Inferior parietal cortex (tissue), 1 donor: ENCODE data around the gene PTPRJ.
"Not testable (repeated sequence)": the region's sequence is repeated elsewhere in the genome, so short reads cannot be mapped to it uniquely, and the experiment has no call there.

Experiments used
- DNase-seq: peaks from one replicate; pipeline ENCODE4 v3.0.0-alpha.2; 2016; ENCODE audit errors: extremely low spot score

The PTPRJ gene

GRCh38 chr11:48017831-48018527, 37.6 kb downstream of the PTPRJ start:
- DNase-seq: no peak

- no peak for DNase-seq
These were observed 38.3 kb downstream of the PTPRJ start for GRCh38 chr11:48018528-48019216.

- DNase-seq: no peak
These were observed 38.8 kb downstream of the PTPRJ start for GRCh38 chr11:48019217-48019584.

GRCh38 chr11:48019595-48019994, 39.2 kb downstream of the PTPRJ start:
- DNase-seq: no peak

DNA sequence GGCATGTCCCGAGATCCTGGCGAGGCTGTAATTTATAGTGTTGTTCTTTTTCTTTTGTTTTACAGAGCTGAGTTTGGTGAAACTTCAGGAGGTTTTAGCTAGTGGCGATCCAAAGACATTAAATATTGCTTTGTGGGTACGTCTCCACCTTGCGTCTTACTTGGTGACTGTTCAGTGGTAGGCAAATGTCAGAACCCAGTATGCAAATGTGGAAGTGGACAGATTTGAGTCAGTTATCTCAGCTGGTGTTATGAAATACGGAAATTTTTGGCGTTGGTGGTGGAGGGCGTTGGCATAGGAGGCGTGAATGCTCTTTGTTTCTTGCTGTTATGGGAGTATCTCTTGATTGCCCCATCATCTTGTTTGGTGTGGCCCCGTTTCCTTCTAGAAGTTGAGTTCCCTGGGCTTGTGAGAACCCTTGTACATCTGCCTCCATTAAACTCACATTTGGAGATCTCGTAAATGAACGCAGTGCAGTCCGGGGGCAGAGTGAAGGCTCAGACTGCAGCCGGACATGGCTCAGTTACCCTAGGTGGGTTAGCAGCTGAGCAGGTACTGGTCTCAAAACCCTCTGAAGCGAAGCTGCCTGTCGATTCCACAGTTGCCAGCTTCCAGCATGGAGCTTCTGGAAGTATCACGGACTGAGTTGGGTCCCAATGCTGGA, 39.9 kb downstream of the PTPRJ start:
- DNase-seq: no peak

- DNase-seq: not testable (repeated sequence)
These were observed 41.0 kb downstream of the PTPRJ start for GRCh38 chr11:48021201-48021820.

GRCh38 chr11:48022445-48022844, 42.1 kb downstream of the PTPRJ start:
- no peak for DNase-seq

DNA sequence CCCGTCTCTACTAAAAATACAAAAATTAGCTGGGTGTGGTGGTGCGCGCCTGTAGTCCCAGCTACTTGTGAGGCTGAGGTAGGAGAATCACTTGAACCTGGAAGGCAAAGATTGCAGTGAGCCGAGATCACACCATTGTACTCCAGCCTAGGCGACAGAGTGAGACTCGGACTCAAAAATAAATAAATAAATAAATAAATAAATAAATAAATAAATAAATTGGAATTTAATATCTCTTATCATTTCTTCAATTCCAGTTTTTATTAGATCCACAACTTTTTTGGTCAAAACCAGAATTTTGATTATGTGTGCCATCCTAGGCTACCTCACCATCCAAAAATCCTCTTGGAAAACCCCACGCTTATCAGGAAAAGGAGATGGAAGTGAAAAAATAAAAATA, 43.2 kb downstream of the PTPRJ start:
- DNase-seq: not testable (repeated sequence)

GRCh38 chr11:48024635-48025071, 44.3 kb downstream of the PTPRJ start:
- no peak for DNase-seq

DNA sequence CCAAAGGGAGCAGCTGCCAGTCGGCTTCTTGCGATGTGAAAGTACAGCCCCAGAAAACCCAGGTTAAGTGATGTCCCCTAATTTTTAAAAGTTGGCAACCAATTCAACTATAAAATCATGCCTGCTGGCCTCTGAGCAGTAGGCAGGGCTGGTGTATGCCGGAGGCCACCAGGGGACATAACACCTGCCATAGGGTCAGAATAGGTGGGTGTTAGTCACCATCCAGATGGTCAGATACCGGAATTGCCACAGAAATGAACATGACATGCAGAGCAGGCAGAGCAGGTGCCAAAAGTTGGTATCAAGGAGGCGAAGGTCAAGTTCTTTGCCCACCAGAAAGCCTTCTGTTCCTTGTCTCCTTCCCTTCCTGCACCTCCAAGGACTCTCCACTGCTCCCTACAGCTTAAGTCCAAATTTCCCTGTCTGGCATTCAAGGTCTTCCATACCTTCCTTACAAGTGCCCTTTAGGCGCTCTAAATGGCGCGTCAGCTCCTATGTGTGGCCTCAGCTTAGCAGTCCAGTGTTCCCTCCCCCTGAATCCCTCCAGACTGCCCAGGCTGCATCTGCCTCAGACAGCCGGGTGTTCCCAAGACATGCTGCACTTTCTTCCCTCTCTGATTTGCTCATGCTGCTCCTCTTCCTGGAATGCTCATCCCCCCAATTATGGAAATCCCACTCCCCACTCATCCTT, 45.1 kb downstream of the PTPRJ start:
- no peak for DNase-seq

DNA sequence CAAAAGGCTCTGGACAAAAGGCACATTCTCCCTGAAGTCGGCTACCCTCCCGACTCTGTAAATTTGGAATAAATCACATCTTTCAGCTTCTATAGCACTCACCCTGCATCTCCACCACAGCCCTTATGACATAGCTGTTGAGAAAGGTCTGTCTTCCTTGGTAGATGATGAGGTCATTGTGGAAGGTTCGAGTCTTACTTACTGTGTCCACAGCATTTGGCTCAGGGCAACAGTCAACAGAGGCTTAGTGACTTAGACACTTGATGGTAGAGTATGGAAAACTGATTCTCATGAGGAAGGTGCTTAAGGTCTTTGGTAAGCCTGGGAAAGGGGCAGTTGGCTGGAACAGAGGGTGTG, 45.6 kb downstream of the PTPRJ start:
- DNase-seq: no peak

- no peak for DNase-seq
These were observed 48.7 kb downstream of the PTPRJ start for GRCh38 chr11:48028914-48029680.

DNA sequence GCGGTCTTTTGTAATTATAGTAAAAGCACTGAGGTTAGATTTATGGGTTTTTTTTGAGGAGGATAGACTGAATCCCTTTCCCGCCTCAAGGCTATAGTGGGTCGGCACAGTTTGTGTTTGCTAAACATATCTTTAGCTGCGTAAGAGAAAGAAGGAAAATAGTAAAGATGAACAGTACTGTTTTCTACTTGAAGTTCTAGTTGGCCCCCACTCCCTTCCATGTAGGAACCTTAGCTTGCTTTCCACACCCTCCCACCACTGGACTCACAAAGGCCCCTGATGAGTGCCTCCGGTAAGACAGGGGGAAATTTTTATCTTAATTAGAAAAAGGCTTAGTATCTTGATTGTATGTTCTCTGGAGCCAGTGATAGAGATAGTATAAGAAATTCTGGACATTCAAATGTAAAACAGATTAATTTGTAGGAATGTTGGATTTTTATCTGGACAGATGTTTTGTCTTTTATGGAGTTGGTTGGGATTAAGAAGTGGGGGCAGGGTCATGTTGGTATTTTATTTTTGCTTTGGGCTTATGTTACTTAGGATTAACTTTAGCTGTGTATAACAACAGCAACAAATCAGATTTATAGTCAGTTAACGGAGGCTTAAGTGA, 49.4 kb downstream of the PTPRJ start:
- no peak for DNase-seq

- DNase-seq: no peak
These were observed 51.2 kb downstream of the PTPRJ start for GRCh38 chr11:48031602-48032001.

- no peak for DNase-seq
These were observed 52.4 kb downstream of the PTPRJ start for GRCh38 chr11:48032721-48033120.

- DNase-seq: no peak
These were observed 53.6 kb downstream of the PTPRJ start for GRCh38 chr11:48033918-48034341.

GRCh38 chr11:48034926-48035871, 54.8 kb downstream of the PTPRJ start:
- DNase-seq: peak; percentile 80

GRCh38 chr11:48036011-48036410, 55.7 kb downstream of the PTPRJ start:
- DNase-seq: no peak

GRCh38 chr11:48036466-48036865, 56.1 kb downstream of the PTPRJ start:
- DNase-seq: no peak
